Stomach (tissue), 4 donors: ENCODE data around the gene AREG.

ENCODE experiments used
- CTCF ChIP-seq, 7 experiments: fragments of 450-650 bp in 4 of 7; fragments of 200-600 bp in 3 of 7; sonication (generic) in 3 of 7; IDR thresholded peaks; one replicate each; pipeline ENCODE4 v1.5.1; 2016 to 2019; ENCODE audit warnings: antibody characterized with exemption in 7 of 7, control low read depth in 2 of 7, mild to moderate bottlenecking in 1 of 7
- POLR2AphosphoS5 ChIP-seq, 3 donors: sonication (generic); formaldehyde crosslinking; IDR thresholded peaks; one replicate each; pipeline ENCODE4 v1.6.1; 2016; ENCODE audit warnings: antibody characterized with exemption in 3 of 3

- TF ChIP-seq CTCF (IDR thresholded peaks at IDR 0.05) = no peak
- TF ChIP-seq POLR2AphosphoS5 (IDR thresholded peaks at IDR 0.05) = no peak
These were observed 2.8 kb downstream of the AREG start for GRCh38 chr4:74447636-74448233.
